PC-3 (cell line): ENCODE measurements around the gene POP4. TPM values are rescaled to one million over a fixed set of nuclear protein-coding genes. Genes with fewer than 3 reads are reported as not detected.

Experiments used
- ATAC-seq: fragments of 200-7000 bp; cut with Tn5 transposase; 2 replicates; pipeline ENCODE4 v1.9.1; 2020; ENCODE audit warnings: mild to moderate bottlenecking, moderate library complexity
- BruUV-seq: library from RNA; stranded (reverse); fragments of 400-500 nt; replicated peaks from 2 replicates; lab custom pipeline; 2021; lab: Mats Ljungman, UMichigan
- CTCF ChIA-PET: fragments of 300-600 bp; sonication (Branson Sonifier 250); formaldehyde crosslinking; loops from one replicate; lab custom pipeline; 2022; ENCODE audit warnings: antibody characterized with exemption; lab: Charles Lee
- POLR2A ChIA-PET: fragments of 300-600 bp; sonication (Branson Sonifier 250); formaldehyde crosslinking; loops from one replicate; lab custom pipeline; 2022; ENCODE audit warnings: antibody characterized with exemption; ENCODE audit not compliant: unreplicated experiment; lab: Charles Lee
- DNase-seq: peaks from one replicate; pipeline ENCODE4 v3.0.0-alpha.2; 2015
- H2AFZ ChIP-seq: fragments of 300-600 bp; sonication (generic); 2 replicates; pipeline ENCODE4 v1.6.0; 2016; ENCODE audit warnings: antibody characterized with exemption, low read length
- H3F3A ChIP-seq: fragments of 300-600 bp; sonication (generic); one replicate; pipeline ENCODE4 v1.6.0; 2017; ENCODE audit warnings: antibody characterized with exemption, low read length, control low read depth, mild to moderate bottlenecking; ENCODE audit not compliant: unreplicated experiment
- H3K27ac ChIP-seq: fragments of 300-600 bp; sonication (generic); 2 replicates; pipeline ENCODE4 v1.5.1; 2016; ENCODE audit warnings: mild to moderate bottlenecking, low read length
- H3K27me3 ChIP-seq: fragments of 300-600 bp; sonication (generic); 2 replicates; pipeline ENCODE4 v1.6.1; 2016; ENCODE audit warnings: low read length, mixed read lengths
- H3K36me3 ChIP-seq: fragments of 300-600 bp; sonication (generic); 2 replicates; pipeline ENCODE4 v1.6.1; 2016; ENCODE audit warnings: low read depth, mixed run types, low read length, mixed read lengths
- H3K4me1 ChIP-seq: fragments of 300-600 bp; sonication (generic); 2 replicates; pipeline ENCODE4 v1.5.1; 2016; ENCODE audit warnings: low read length; ENCODE audit not compliant: insufficient read depth
- H3K4me2 ChIP-seq: fragments of 300-600 bp; sonication (generic); 2 replicates; pipeline ENCODE4 v1.6.0; 2016; ENCODE audit warnings: low read length
- H3K4me3 ChIP-seq: fragments of 300-600 bp; sonication (generic); 2 replicates; pipeline ENCODE4 v1.5.1; 2016; ENCODE audit warnings: mild to moderate bottlenecking, low read length, mixed read lengths
- H3K79me2 ChIP-seq: fragments of 300-600 bp; sonication (generic); 2 replicates; pipeline ENCODE4 v1.6.1; 2017; ENCODE audit warnings: low read length, mixed read lengths
- H3K9ac ChIP-seq: fragments of 300-600 bp; sonication (generic); 2 replicates; pipeline ENCODE4 v1.6.0; 2016; ENCODE audit warnings: mild to moderate bottlenecking, low read length
- H3K9me2 ChIP-seq: fragments of 300-600 bp; sonication (generic); replicated peaks from 2 replicates; pipeline ENCODE4 v1.6.1; 2016; ENCODE audit warnings: mixed run types, low read length, mixed read lengths
- H3K9me3 ChIP-seq: fragments of 300-600 bp; sonication (generic); 2 replicates; pipeline ENCODE4 v1.6.1; 2016; ENCODE audit warnings: low read length, mixed read lengths
- H4K20me1 ChIP-seq: fragments of 300-600 bp; sonication (generic); 2 replicates; pipeline ENCODE4 v1.6.1; 2016; ENCODE audit warnings: low read length, mixed read lengths
- EZH2 ChIP-seq: fragments of 300-600 bp; sonication (generic); IDR thresholded peaks from one replicate; pipeline ENCODE4 v1.6.1; 2017; ENCODE audit warnings: antibody characterized with exemption, mild to moderate bottlenecking, low read length; ENCODE audit not compliant: unreplicated experiment
- EZH2phosphoT487 ChIP-seq: fragments of 300-600 bp; sonication (generic); IDR thresholded peaks from 2 replicates; pipeline ENCODE4 v1.6.1; 2018; ENCODE audit warnings: mild to moderate bottlenecking, antibody characterized with exemption, low read length, borderline replicate concordance
- intact Hi-C: fragments of 100-400 bp; cut with micrococcal nuclease; formaldehyde crosslinking; loops from 2 replicates; pipeline ENCODE4 v1.9.0; 2023
- total RNA-seq: library from RNA; depleted of rRNA; stranded (reverse); fragments of >200 nt; gene quantifications from 2 replicates; pipeline ENCODE4 v1.2.3, GENCODE V29; 2014
- TF ChIP-seq, protein P1 (sequence below): fragments of 300-600 bp; sonication (generic); conservative IDR thresholded peaks from 2 replicates; pipeline ENCODE4 v1.5.1; 2017; ENCODE audit warnings: antibody characterized with exemption, low read depth, mild to moderate bottlenecking, low read length

Gene POP4
- total RNA-seq, 1 experiment from 2014 or later: 115 TPM

DNA sequence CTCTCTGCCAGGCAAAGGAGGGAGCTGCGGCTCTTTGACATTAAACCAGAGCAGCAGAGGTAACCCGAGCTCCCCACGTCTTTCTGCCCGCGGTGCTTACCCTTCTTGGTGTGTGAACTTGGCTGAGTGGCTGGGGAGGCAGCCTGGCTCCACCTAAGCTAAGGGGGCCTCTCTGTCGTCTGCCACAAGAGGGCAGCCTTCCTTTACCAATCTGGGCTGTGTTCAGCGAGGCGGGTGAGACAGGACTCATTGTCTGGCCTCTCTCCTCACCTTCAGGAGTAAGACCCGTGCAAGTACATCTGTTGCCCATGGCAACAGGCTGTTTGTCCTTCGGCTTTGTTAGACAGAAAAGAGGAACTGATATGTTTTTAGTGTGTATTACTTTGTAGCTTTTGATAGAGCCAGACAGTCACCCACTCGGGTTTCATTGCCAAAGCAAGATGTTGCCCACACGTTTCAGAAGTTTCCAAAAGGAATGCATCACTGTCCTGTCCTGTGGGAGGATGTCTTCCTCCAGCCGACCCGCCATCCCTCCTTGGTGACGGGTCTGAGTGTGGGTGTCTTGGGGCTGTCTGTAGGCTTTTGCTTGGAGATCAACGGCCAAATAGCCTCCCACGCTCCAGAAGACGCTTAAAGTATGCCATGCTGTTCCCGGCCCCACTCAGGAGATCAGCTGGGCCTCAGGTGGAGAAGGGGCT is 4.6 kb downstream of the POP4 start:
- H2AFZ ChIP-seq: no peak overlapping the region
- ChIA-PET POLR2A (interaction anchor here (0.6 kb wide), 1 partner anchor 104 kb away, joined by 3 read pairs; the partner anchor contains the start of gene C19orf12), CTCF (interaction anchor here (1.7 kb wide), 1 partner anchor 54 kb away, joined by 3 read pairs; the partner anchor contains the start of gene PLEKHF1)
- peak; percentile 85 for ATAC-seq
- H3K27me3 ChIP-seq: no peaks in the 10 kb centered on the region
- no TSS peak for BruUV-seq
- TF ChIP-seq EZH2 (no peak), EZH2phosphoT487 (no peak)
- TF ChIP-seq, protein P1, sequence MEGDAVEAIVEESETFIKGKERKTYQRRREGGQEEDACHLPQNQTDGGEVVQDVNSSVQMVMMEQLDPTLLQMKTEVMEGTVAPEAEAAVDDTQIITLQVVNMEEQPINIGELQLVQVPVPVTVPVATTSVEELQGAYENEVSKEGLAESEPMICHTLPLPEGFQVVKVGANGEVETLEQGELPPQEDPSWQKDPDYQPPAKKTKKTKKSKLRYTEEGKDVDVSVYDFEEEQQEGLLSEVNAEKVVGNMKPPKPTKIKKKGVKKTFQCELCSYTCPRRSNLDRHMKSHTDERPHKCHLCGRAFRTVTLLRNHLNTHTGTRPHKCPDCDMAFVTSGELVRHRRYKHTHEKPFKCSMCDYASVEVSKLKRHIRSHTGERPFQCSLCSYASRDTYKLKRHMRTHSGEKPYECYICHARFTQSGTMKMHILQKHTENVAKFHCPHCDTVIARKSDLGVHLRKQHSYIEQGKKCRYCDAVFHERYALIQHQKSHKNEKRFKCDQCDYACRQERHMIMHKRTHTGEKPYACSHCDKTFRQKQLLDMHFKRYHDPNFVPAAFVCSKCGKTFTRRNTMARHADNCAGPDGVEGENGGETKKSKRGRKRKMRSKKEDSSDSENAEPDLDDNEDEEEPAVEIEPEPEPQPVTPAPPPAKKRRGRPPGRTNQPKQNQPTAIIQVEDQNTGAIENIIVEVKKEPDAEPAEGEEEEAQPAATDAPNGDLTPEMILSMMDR: peak; percentile 82
- H3K79me2 ChIP-seq: peaks cover 12% of the 10 kb centered on the region
- H3K9me2 ChIP-seq: no peaks in the 10 kb centered on the region
- H3K4me1 ChIP-seq: peaks cover 3% of the 10 kb centered on the region; the same call in 1 of the 2 replicates
- H3K4me3 ChIP-seq: no peak overlapping the region
- no peaks in the 10 kb centered on the region for H3F3A ChIP-seq
- H3K9ac ChIP-seq: no peak overlapping the region
- peak; percentile 70 for DNase-seq
- H3K4me2 ChIP-seq: no peak overlapping the region
- H3K36me3 ChIP-seq: peaks cover 4% of the 10 kb centered on the region; the same call in 1 of the 2 replicates
- intact Hi-C loops: loop anchor here (1.0 kb wide), 2 partner anchors 81 to 106 kb away; no protein-coding TSS in a partner anchor
- no peak overlapping the region for H3K27ac ChIP-seq
- no peaks in the 10 kb centered on the region for H3K9me3 ChIP-seq
- no peaks in the 10 kb centered on the region for H4K20me1 ChIP-seq

DNA sequence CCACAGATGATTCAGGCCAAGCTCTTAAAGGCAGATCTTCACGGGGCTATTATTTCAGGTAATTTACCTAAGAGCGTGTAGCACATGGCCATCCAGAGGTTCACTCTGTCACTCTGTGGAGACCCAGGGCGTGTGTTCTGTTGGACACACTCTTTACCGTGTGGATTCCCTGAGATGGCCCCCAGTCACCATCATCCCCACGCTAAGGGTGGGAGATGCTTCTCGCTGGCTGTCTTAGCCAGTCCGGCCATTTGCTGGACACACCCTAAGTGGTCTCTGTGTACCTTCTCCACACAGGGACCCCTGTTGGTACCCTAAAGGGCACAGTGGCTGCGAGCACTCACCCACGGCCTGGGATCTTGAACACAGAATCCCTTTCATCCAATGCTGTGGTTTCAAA is 6.0 kb downstream of the POP4 start:
- Histone ChIP-seq H3K4me3 (no peak overlapping the region), H3K27ac (no peak overlapping the region), H3K27me3 (no peaks in the 10 kb centered on the region), H3K4me1 (no peaks in the 10 kb centered on the region), H2AFZ (no peak overlapping the region), H3K9me2 (no peaks in the 10 kb centered on the region), H3F3A (no peaks in the 10 kb centered on the region), H4K20me1 (no peaks in the 10 kb centered on the region), H3K36me3 (peaks cover 4% of the 10 kb centered on the region; the same call in 1 of the 2 replicates), H3K9ac (no peak overlapping the region), H3K79me2 (0 out of 2 replicates have a peak, but pooled peaks cover 3% of the 10 kb centered on the region), H3K9me3 (no peaks in the 10 kb centered on the region), H3K4me2 (no peak overlapping the region)
- no TSS peak for BruUV-seq
- ChIA-PET CTCF (no interaction called here), POLR2A (no interaction called here)
- DNase-seq (no peak), ATAC-seq (no peak)
- intact Hi-C loops: no loop called here
- TF ChIP-seq EZH2phosphoT487: no peak

DNA sequence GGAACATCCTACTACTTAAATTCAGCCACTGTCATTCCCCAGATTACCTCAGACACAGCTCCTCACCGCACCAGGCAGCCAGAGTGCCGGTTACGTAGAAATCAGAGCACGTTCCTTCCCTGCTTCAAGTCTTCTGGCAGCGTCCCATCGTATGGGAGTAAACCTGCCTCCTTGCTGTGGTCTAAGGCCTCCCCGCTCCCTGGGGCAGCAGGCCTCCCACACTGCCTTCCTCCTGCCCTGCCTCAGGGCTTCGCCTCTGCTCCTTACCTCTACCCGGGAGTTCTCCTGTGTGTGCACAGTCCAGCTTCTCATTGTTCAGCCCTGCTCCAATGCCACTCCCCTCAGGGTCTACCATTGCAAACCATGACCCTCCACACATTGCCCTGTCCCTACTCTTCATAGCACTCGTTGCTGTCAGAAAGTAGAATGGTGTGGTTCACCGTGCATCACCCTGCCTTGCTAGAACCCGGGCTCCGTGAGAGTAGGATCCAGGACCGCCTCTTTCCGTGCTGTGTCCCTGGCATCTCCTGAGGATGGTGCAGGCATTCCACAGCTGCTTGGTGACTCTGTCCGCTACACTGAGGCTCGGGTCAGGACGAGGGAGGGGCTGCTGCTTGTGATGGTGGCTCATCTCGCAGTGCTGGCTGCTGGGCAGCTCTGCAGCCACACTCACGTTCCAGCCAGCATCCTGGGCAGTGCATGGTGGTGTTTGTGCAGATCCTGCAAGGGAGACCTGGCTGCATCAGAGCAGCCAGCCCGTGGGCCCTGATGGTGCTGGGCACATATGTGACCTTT is 6.9 kb downstream of the POP4 start:
- no TSS peak for BruUV-seq
- intact Hi-C loops: no loop called here

More for the DNA sequence above, 6.9 kb downstream of the POP4 start:
- TF ChIP-seq EZH2 (no peak), EZH2phosphoT487 (no peak)
- TF ChIP-seq, protein P1: no peak
- H3K27me3 ChIP-seq: no peaks in the 10 kb centered on the region
- no peak overlapping the region for H3K9ac ChIP-seq
- ChIA-PET CTCF (no interaction called here), POLR2A (no interaction called here)
- no peaks in the 10 kb centered on the region for H3K9me2 ChIP-seq
- H3K4me1 ChIP-seq: no peaks in the 10 kb centered on the region
- ATAC-seq: no peak
- no peaks in the 10 kb centered on the region for H3K79me2 ChIP-seq
- H4K20me1 ChIP-seq: no peaks in the 10 kb centered on the region
- no peak for DNase-seq
- no peaks in the 10 kb centered on the region for H3F3A ChIP-seq
- peaks cover 4% of the 10 kb centered on the region; the same call in 1 of the 2 replicates for H3K36me3 ChIP-seq
- no peaks in the 10 kb centered on the region for H3K9me3 ChIP-seq
- no peak overlapping the region for H3K4me2 ChIP-seq
- H3K27ac ChIP-seq: no peak overlapping the region
- H3K4me3 ChIP-seq: no peak overlapping the region
- H2AFZ ChIP-seq: no peak overlapping the region
